ENCODE results near the gene LRRIQ4. TPM values are rescaled to one million over a fixed set of nuclear protein-coding genes. Genes with fewer than 3 reads are reported as not detected.

Gene LRRIQ4
- total and polyA plus RNA-seq, 4 donors: 0.09 TPM; not detected in 3

- Histone ChIP-seq H3K9ac (ENCODE audit: low read depth in 1 of 2, low read length in 2 of 2) (no peak overlapping the region), H3K9me3 (ENCODE audit: control insufficient read depth in 4 of 4, low read length in 3 of 4) (no peaks in the 10 kb centered on the region), H3K4me1 (ENCODE audit: control insufficient read depth in 4 of 4, insufficient read depth in 4 of 4, low read length in 3 of 4) (no peaks in the 10 kb centered on the region), H3K36me3 (ENCODE audit: control insufficient read depth in 4 of 4, insufficient read depth in 3 of 4, low read depth in 1 of 4, low read length in 3 of 4) (no peaks in the 10 kb centered on the region), H3K27me3 (ENCODE audit: control insufficient read depth in 4 of 4, insufficient read depth in 4 of 4, low read length in 3 of 4) (no peaks in the 10 kb centered on the region), H3K27ac (ENCODE audit: low read depth in 1 of 2, low read length in 2 of 2) (no peak overlapping the region), H3K4me3 (ENCODE audit: low read depth in 1 of 3, low read length in 3 of 3) (no peak overlapping the region)
- DNase-seq (ENCODE audit: low spot score): no peak
- no peak for TF ChIP-seq YY1 (IDR thresholded peaks at IDR 0.05)
- TF ChIP-seq, protein P1, sequence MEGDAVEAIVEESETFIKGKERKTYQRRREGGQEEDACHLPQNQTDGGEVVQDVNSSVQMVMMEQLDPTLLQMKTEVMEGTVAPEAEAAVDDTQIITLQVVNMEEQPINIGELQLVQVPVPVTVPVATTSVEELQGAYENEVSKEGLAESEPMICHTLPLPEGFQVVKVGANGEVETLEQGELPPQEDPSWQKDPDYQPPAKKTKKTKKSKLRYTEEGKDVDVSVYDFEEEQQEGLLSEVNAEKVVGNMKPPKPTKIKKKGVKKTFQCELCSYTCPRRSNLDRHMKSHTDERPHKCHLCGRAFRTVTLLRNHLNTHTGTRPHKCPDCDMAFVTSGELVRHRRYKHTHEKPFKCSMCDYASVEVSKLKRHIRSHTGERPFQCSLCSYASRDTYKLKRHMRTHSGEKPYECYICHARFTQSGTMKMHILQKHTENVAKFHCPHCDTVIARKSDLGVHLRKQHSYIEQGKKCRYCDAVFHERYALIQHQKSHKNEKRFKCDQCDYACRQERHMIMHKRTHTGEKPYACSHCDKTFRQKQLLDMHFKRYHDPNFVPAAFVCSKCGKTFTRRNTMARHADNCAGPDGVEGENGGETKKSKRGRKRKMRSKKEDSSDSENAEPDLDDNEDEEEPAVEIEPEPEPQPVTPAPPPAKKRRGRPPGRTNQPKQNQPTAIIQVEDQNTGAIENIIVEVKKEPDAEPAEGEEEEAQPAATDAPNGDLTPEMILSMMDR (IDR thresholded peaks at IDR 0.05; ENCODE audit: low read depth, low read length, missing input control): no peak
- no peak for TF ChIP-seq SP1 (IDR thresholded peaks at IDR 0.05)
- TF ChIP-seq GABPA (IDR thresholded peaks at IDR 0.05 in 1 of 2, conservative IDR thresholded peaks at IDR 0.05 in 1 of 2): no peak
- TF ChIP-seq, protein P2, sequence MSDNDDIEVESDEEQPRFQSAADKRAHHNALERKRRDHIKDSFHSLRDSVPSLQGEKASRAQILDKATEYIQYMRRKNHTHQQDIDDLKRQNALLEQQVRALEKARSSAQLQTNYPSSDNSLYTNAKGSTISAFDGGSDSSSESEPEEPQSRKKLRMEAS (IDR thresholded peaks at IDR 0.05): no peak
- TF ChIP-seq FOXA2 (IDR thresholded peaks at IDR 0.05): no peak
- no peak for TF ChIP-seq NR2F2 (IDR thresholded peaks at IDR 0.05)
- TF ChIP-seq FOXA1 (IDR thresholded peaks at IDR 0.05): no peak
- TF ChIP-seq, protein P3, sequence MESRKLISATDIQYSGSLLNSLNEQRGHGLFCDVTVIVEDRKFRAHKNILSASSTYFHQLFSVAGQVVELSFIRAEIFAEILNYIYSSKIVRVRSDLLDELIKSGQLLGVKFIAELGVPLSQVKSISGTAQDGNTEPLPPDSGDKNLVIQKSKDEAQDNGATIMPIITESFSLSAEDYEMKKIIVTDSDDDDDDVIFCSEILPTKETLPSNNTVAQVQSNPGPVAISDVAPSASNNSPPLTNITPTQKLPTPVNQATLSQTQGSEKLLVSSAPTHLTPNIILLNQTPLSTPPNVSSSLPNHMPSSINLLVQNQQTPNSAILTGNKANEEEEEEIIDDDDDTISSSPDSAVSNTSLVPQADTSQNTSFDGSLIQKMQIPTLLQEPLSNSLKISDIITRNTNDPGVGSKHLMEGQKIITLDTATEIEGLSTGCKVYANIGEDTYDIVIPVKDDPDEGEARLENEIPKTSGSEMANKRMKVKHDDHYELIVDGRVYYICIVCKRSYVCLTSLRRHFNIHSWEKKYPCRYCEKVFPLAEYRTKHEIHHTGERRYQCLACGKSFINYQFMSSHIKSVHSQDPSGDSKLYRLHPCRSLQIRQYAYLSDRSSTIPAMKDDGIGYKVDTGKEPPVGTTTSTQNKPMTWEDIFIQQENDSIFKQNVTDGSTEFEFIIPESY (IDR thresholded peaks at IDR 0.05): no peak
- no peak for TF ChIP-seq JUND (IDR thresholded peaks at IDR 0.05)
- no peak for TF ChIP-seq RXRA (IDR thresholded peaks at IDR 0.05)
- TF ChIP-seq EGR1 (IDR thresholded peaks at IDR 0.05; ENCODE audit: low read depth in 2 of 2): no peak
- no peak for TF ChIP-seq ATF3 (IDR thresholded peaks at IDR 0.05)
- no peak for TF ChIP-seq REST (IDR thresholded peaks at IDR 0.05)
- TF ChIP-seq TAF1 (conservative IDR thresholded peaks at IDR 0.05): no peak
- WGBS: 73% methylated on average over 1 of the region's 1 CpG
Measured at GRCh38 chr3:169835533-169835932, 22.9 kb downstream of the LRRIQ4 start.

Data from liver (tissue), 9 donors.